ENCODE data around the gene MBD3L2B.
"Not testable (repeated sequence)": the region's sequence is repeated elsewhere in the genome, so short reads cannot be mapped to it uniquely, and the experiment has no call there.

GRCh38 chr19:7067122-7067521 lies 45.9 kb upstream of the MBD3L2B start:
- TF ChIP-seq, protein P1, sequence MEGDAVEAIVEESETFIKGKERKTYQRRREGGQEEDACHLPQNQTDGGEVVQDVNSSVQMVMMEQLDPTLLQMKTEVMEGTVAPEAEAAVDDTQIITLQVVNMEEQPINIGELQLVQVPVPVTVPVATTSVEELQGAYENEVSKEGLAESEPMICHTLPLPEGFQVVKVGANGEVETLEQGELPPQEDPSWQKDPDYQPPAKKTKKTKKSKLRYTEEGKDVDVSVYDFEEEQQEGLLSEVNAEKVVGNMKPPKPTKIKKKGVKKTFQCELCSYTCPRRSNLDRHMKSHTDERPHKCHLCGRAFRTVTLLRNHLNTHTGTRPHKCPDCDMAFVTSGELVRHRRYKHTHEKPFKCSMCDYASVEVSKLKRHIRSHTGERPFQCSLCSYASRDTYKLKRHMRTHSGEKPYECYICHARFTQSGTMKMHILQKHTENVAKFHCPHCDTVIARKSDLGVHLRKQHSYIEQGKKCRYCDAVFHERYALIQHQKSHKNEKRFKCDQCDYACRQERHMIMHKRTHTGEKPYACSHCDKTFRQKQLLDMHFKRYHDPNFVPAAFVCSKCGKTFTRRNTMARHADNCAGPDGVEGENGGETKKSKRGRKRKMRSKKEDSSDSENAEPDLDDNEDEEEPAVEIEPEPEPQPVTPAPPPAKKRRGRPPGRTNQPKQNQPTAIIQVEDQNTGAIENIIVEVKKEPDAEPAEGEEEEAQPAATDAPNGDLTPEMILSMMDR (IDR thresholded peaks at IDR 0.05) = peak; percentile 48
- TF ChIP-seq ZFX (IDR thresholded peaks at IDR 0.05; ENCODE audit: borderline replicate concordance) = not testable (repeated sequence)

All from 22Rv1 (cell line).